Measurements from ENCODE around the gene YBEY. TPM values are rescaled to one million over a fixed set of nuclear protein-coding genes. Genes with fewer than 3 reads are reported as not detected.

YBEY gene
- total and polyA plus RNA-seq, 7 experiments from 2014 or later, result 8.8 to 20.1 (median 15.6) TPM

GRCh38 chr21:46285206-46285661 lies 908 bp upstream of the YBEY start, which contains the start of gene MCM3AP:
TSS of gene MCM3AP (minus strand) at chr21:46285611. CDS start at chr21:46285286, 325 bp downstream.
- Mint-ChIP-seq H3K27me3 (no peaks in the 10 kb centered on the region), H3K4me1 (peaks cover 21 to 77% (median 67%) of the 10 kb centered on the region in 7 donors), H3K27ac (peak within 1 kb of the TSS; percentile 92 to 98 (median 97)), H3K9me3 (no peaks in the 10 kb centered on the region), H3K4me3 (peak within 1 kb of the TSS; percentile 89 to 99 (median 98)), H3K36me3 (peaks cover 4 to 36% (median 21%) of the 10 kb centered on the region in 5 donors)
- ATAC-seq, result no peak
- peak within 1 kb of the TSS; percentile 86 for H3K27ac ChIP-seq (ENCODE audit: low read depth, low read length)
- peaks cover 27 to 34% of the 10 kb centered on the region in 2 donors for H3K4me1 ChIP-seq (ENCODE audit: control insufficient read depth in 2 of 2, insufficient read depth in 2 of 2, low read length in 2 of 2)
- DNase-seq, result no peak
- ChIA-PET POLR2A (interaction anchor here (0.9 to 1.8 kb wide), 5 partner anchors 10 to 396 kb away, joined by 3 to 6 read pairs (median 4); a partner anchor contains a TSS), CTCF (interaction anchor here (1.3 kb wide), 1 partner anchor 40 kb away, joined by 6 read pairs; a partner anchor contains a TSS)
- no peaks in the 10 kb centered on the region for H3K27me3 ChIP-seq (ENCODE audit: control insufficient read depth in 2 of 2, insufficient read depth in 2 of 2, low read length in 2 of 2)
- no peaks in the 10 kb centered on the region for H3K9me3 ChIP-seq (ENCODE audit: control insufficient read depth in 2 of 3, low read length in 3 of 3)
- peaks cover 0 to 28% (median 4%) of the 10 kb centered on the region in 3 experiments for H3K36me3 ChIP-seq (ENCODE audit: control insufficient read depth in 2 of 3, insufficient read depth in 3 of 3, low read length in 3 of 3)
- intact Hi-C loops (cut with micrococcal nuclease), result loop anchor here (1.0 to 10.0 kb wide), 7 partner anchors 33 to 310 kb away; partner anchors contain the start of gene DIP2A (in 1 of the 2)
- H3K4me3 ChIP-seq (ENCODE audit: low read length), result peak within 1 kb of the TSS; percentile 58

DNA sequence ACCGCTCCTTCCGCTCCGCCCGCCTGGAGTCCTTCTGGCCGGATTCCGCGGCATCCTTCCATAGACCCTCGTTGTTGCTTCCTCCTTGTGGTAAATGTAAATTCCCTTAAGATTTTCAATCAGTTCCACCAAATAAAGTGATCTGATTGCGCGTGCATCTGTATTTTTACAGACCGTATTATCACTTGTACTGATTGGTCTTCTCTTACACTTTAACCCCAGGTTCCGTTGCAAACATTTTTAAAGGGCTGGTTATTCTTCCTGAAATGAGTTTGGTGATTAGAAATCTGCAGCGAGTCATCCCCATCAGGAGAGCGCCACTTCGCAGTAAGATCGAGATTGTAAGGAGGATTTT lies 483 bp downstream of the YBEY start:
- Histone ChIP-seq H3K4me3 (ENCODE audit: low read length) (peak overlapping the region; percentile 58), H3K36me3 (ENCODE audit: control insufficient read depth in 2 of 3, insufficient read depth in 3 of 3, low read length in 3 of 3) (peaks cover 0 to 25% (median 4%) of the 10 kb centered on the region in 3 experiments), H3K27me3 (ENCODE audit: control insufficient read depth in 2 of 2, insufficient read depth in 2 of 2, low read length in 2 of 2) (no peaks in the 10 kb centered on the region), H3K9me3 (ENCODE audit: control insufficient read depth in 2 of 3, low read length in 3 of 3) (no peaks in the 10 kb centered on the region), H3K4me1 (ENCODE audit: control insufficient read depth in 2 of 2, insufficient read depth in 2 of 2, low read length in 2 of 2) (peaks cover 27 to 31% of the 10 kb centered on the region in 2 donors), H3K27ac (ENCODE audit: low read depth, low read length) (peak overlapping the region; percentile 86)
- intact Hi-C loops (cut with micrococcal nuclease), result loop anchor here (1.0 to 10.0 kb wide), 9 partner anchors 10 to 312 kb away; partner anchors contain the start of genes DIP2A (in 2 of the 2), PCNT (in 2 of the 2) and LSS (in 1 of the 2)
- ChIA-PET CTCF (no interaction called here), POLR2A (interaction anchor here (0.9 to 1.3 kb wide), 2 partner anchors 9 to 39 kb away, joined by 3 to 6 read pairs; a partner anchor contains a TSS)
- H3K4me3 Mint-ChIP-seq, result peak overlapping the region; percentile 89 to 99 (median 98)
- H3K36me3 Mint-ChIP-seq, result peaks cover 4 to 36% (median 20%) of the 10 kb centered on the region in 5 donors
- peaks cover 0 to 2% (median 0%) of the 10 kb centered on the region in 11 donors for H3K9me3 Mint-ChIP-seq
- H3K27ac Mint-ChIP-seq, result peak overlapping the region; percentile 92 to 98 (median 97)
- H3K27me3 Mint-ChIP-seq, result no peaks in the 10 kb centered on the region
- H3K4me1 Mint-ChIP-seq, result peaks cover 21 to 73% (median 58%) of the 10 kb centered on the region in 7 donors
- no peak for DNase-seq
- peak; percentile 28 for ATAC-seq

DNA sequence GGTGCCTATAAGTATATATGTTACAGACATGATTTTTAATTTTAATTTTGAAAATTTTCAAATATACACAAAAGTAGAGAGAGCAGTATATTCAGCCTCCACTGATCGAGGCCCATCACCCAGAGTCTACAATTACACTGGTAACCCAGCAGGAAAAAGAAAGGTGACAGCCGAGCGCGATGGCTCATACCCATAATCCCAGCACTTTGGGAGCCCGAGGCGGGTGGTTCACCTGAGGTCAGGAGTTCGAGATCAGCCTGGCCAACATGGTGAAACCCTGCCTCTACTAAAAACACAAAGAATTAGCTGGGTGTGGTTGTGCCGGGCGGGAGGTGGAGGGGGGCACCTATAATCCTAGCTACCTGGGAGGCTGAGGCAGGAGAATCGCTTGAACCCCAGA lies 1.4 kb downstream of the YBEY start:
- Histone ChIP-seq H3K27me3 (ENCODE audit: control insufficient read depth in 2 of 2, insufficient read depth in 2 of 2, low read length in 2 of 2) (no peaks in the 10 kb centered on the region), H3K27ac (ENCODE audit: low read depth, low read length) (no peak overlapping the region), H3K4me1 (ENCODE audit: control insufficient read depth in 2 of 2, insufficient read depth in 2 of 2, low read length in 2 of 2) (peaks cover 27 to 28% of the 10 kb centered on the region in 2 donors), H3K4me3 (ENCODE audit: low read length) (no peak overlapping the region), H3K36me3 (ENCODE audit: control insufficient read depth in 2 of 3, insufficient read depth in 3 of 3, low read length in 3 of 3) (peaks cover 0 to 32% (median 7%) of the 10 kb centered on the region in 3 experiments), H3K9me3 (ENCODE audit: control insufficient read depth in 2 of 3, low read length in 3 of 3) (no peaks in the 10 kb centered on the region)
- ChIA-PET CTCF (no interaction called here), POLR2A (no interaction called here)
- Mint-ChIP-seq H3K9me3 (peaks cover 0 to 2% (median 0%) of the 10 kb centered on the region in 11 donors), H3K4me1 (peaks cover 21 to 64% (median 50%) of the 10 kb centered on the region in 7 donors), H3K27ac (peak overlapping the region in 2 of 9 donors; percentile 92 to 96), H3K27me3 (no peaks in the 10 kb centered on the region), H3K36me3 (peaks cover 4 to 42% (median 25%) of the 10 kb centered on the region in 5 donors), H3K4me3 (peak overlapping the region in 6 of 10 donors; percentile 25 to 98 (median 90))
- DNase-seq (no peak), ATAC-seq (no peak)
- intact Hi-C loops (cut with micrococcal nuclease), result loop anchor here (5.0 to 10.0 kb wide), 4 partner anchors 35 to 313 kb away; partner anchors contain the start of gene DIP2A (in 1 of the 2)

GRCh38 chr21:46289655-46290179 lies 3.6 kb downstream of the YBEY start:
- POLR2A ChIA-PET, result interaction anchor here (0.5 to 0.6 kb wide), 2 partner anchors 80 to 212 kb away, joined by 4 to 5 read pairs; no protein-coding TSS in a partner anchor
- peak overlapping the region in 1 of 9 donors; percentile 51 for H3K27ac Mint-ChIP-seq
- H3K36me3 Mint-ChIP-seq, result peaks cover 4 to 30% (median 22%) of the 10 kb centered on the region in 5 donors
- DNase-seq (no peak), ATAC-seq (no peak)
- H3K36me3 ChIP-seq (ENCODE audit: control insufficient read depth in 2 of 3, insufficient read depth in 3 of 3, low read length in 3 of 3), result peaks cover 0 to 18% (median 7%) of the 10 kb centered on the region in 3 experiments
- H3K27ac ChIP-seq (ENCODE audit: low read depth, low read length), result no peak overlapping the region
- H3K4me1 Mint-ChIP-seq, result peaks cover 15 to 45% (median 35%) of the 10 kb centered on the region in 7 donors
- peaks cover 7 to 8% of the 10 kb centered on the region in 2 donors for H3K4me1 ChIP-seq (ENCODE audit: control insufficient read depth in 2 of 2, insufficient read depth in 2 of 2, low read length in 2 of 2)
- no peaks in the 10 kb centered on the region for H3K27me3 ChIP-seq (ENCODE audit: control insufficient read depth in 2 of 2, insufficient read depth in 2 of 2, low read length in 2 of 2)
- peak overlapping the region in 1 of 10 donors; percentile 39 for H3K4me3 Mint-ChIP-seq
- H3K4me3 ChIP-seq (ENCODE audit: low read length), result no peak overlapping the region
- intact Hi-C loops (cut with micrococcal nuclease), result loop anchor here (5.0 to 10.0 kb wide), 4 partner anchors 37 to 315 kb away; partner anchors contain the start of gene DIP2A (in 1 of the 2)
- H3K9me3 ChIP-seq (ENCODE audit: control insufficient read depth in 2 of 3, low read length in 3 of 3), result no peaks in the 10 kb centered on the region
- CTCF ChIA-PET, result no interaction called here
- H3K27me3 Mint-ChIP-seq, result no peaks in the 10 kb centered on the region
- H3K9me3 Mint-ChIP-seq, result peaks cover 0 to 2% (median 0%) of the 10 kb centered on the region in 11 donors

- DNase-seq (no peak), ATAC-seq (no peak)
- Mint-ChIP-seq H3K27ac (peak overlapping the region in 2 of 9 donors; percentile 31 to 76), H3K4me3 (peak overlapping the region in 1 of 10 donors; percentile 33), H3K4me1 (peaks cover 7 to 40% (median 28%) of the 10 kb centered on the region in 7 donors), H3K36me3 (peaks cover 2 to 26% (median 20%) of the 10 kb centered on the region in 5 donors), H3K9me3 (peaks cover 0 to 5% (median 0%) of the 10 kb centered on the region in 11 donors), H3K27me3 (no peaks in the 10 kb centered on the region)
- ChIA-PET POLR2A (no interaction called here), CTCF (interaction anchor here (0.6 kb wide), 1 partner anchor 20 kb away, joined by 4 read pairs; no protein-coding TSS in a partner anchor)
- Histone ChIP-seq H3K36me3 (ENCODE audit: control insufficient read depth in 2 of 3, insufficient read depth in 3 of 3, low read length in 3 of 3) (peaks cover 0 to 13% (median 7%) of the 10 kb centered on the region in 3 experiments), H3K4me3 (ENCODE audit: low read length) (no peak overlapping the region), H3K9me3 (ENCODE audit: control insufficient read depth in 2 of 3, low read length in 3 of 3) (no peaks in the 10 kb centered on the region), H3K4me1 (ENCODE audit: control insufficient read depth in 2 of 2, insufficient read depth in 2 of 2, low read length in 2 of 2) (no peaks in the 10 kb centered on the region), H3K27ac (ENCODE audit: low read depth, low read length) (no peak overlapping the region), H3K27me3 (ENCODE audit: control insufficient read depth in 2 of 2, insufficient read depth in 2 of 2, low read length in 2 of 2) (no peaks in the 10 kb centered on the region)
- intact Hi-C loops (cut with micrococcal nuclease), result no loop called here
Measured at GRCh38 chr21:46291561-46291960, 5.4 kb downstream of the YBEY start.

GRCh38 chr21:46294647-46295176 lies 8.6 kb downstream of the YBEY start:
- Histone ChIP-seq H3K4me3 (ENCODE audit: low read length) (no peak overlapping the region), H3K27ac (ENCODE audit: low read depth, low read length) (no peak overlapping the region), H3K9me3 (ENCODE audit: control insufficient read depth in 2 of 3, low read length in 3 of 3) (no peaks in the 10 kb centered on the region), H3K36me3 (ENCODE audit: control insufficient read depth in 2 of 3, insufficient read depth in 3 of 3, low read length in 3 of 3) (peaks cover 0 to 13% (median 7%) of the 10 kb centered on the region in 3 experiments), H3K4me1 (ENCODE audit: control insufficient read depth in 2 of 2, insufficient read depth in 2 of 2, low read length in 2 of 2) (no peaks in the 10 kb centered on the region), H3K27me3 (ENCODE audit: control insufficient read depth in 2 of 2, insufficient read depth in 2 of 2, low read length in 2 of 2) (no peaks in the 10 kb centered on the region)
- H3K27me3 Mint-ChIP-seq, result peaks cover 0 to 6% (median 0%) of the 10 kb centered on the region in 5 donors
- DNase-seq, result no peak
- H3K4me3 Mint-ChIP-seq, result no peak overlapping the region
- POLR2A ChIA-PET, result interaction anchor here (1.2 kb wide), 1 partner anchor 9 kb away, joined by 6 read pairs; the partner anchor contains the start of genes MCM3AP and YBEY
- intact Hi-C loops (cut with micrococcal nuclease), result no loop called here
- H3K27ac Mint-ChIP-seq, result peak overlapping the region in 1 of 9 donors; percentile 43
- H3K4me1 Mint-ChIP-seq, result peaks cover 0 to 25% (median 11%) of the 10 kb centered on the region in 7 donors
- CTCF ChIA-PET, result no interaction called here
- no peak for ATAC-seq
- H3K9me3 Mint-ChIP-seq, result peaks cover 0 to 5% (median 0%) of the 10 kb centered on the region in 11 donors
- peaks cover 0 to 23% (median 12%) of the 10 kb centered on the region in 5 donors for H3K36me3 Mint-ChIP-seq

Measured in naive thymus-derived CD4-positive, alpha-beta T cell (primary cell).